ENCODE results near the gene UBXN7. TPM values are rescaled to one million over a fixed set of nuclear protein-coding genes. Genes with fewer than 3 reads are reported as not detected.
A peak's percentile ranks its signal among the peaks of the same experiment; 100 is the strongest.
"Not testable (repeated sequence)": the region's sequence is repeated elsewhere in the genome, so short reads cannot be mapped to it uniquely, and the experiment has no call there.

Gene UBXN7
- total and polyA plus RNA-seq, 9 of the 15 experiments (the other 6 are each of a cell fraction or from before 2014, with no cell fraction given), result 3.5 to 44.6 (median 13.4) TPM

DNA sequence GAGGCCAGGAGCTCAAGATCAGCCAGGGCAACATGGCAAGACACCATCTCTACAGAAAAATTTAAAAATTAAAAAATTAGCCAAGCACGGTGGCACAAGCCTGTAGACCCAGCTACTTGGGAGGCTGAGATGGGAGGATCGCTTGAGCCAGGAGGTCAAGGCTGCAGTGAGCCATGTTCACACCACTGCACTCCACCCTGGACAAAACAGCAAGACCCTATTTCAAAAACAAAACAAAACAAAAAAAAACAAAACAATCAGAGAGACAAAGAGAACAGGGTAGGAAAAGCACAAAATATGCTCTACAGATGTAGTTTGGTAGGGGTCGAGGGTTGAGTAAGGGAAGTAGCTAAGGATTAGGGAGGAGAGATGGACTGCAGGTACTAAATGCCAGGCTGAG, 117.6 kb downstream of the UBXN7 start (continued):
- TF ChIP-seq ZNF121 (CRISPR knock-in tag; conservative IDR thresholded peaks at IDR 0.05) (peak; percentile 94), SMARCA5 (IDR thresholded peaks at IDR 0.05) (peak; percentile 25; the same call in 1 of the 2 replicates), ZNF239 (CRISPR knock-in tag; IDR thresholded peaks at IDR 0.05) (no peak), POLR2B (IDR thresholded peaks at IDR 0.05; ENCODE audit: low read depth, partially characterized antibody) (peak; percentile 32), TRIM24 (IDR thresholded peaks at IDR 0.05) (no peak), HDAC8 (tag; IDR thresholded peaks at IDR 0.05) (no peak)

DNA sequence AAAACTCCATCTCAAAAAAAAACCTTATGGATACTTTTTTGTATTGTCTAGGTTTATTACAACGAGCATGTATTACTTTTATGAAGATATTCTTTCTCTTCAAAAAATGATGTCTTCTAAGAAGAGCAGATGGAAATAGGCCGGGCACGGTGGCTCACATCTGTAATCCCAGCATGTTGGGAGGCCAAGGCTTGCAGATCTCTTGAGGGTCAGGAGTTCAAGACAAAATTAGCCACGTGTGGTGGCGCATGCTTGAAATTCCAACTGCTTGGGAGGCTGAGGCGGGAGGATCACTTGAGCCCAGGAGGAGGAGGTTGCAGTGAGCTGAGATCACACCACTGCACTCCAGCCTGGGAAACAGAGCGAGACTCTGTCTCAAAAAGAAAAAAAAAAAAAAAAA, 118.1 kb downstream of the UBXN7 start:
- H3K36me3 ChIP-seq (ENCODE audit: control insufficient read depth, insufficient read depth, low read length); H4K20me1 ChIP-seq (replicated peaks; ENCODE audit: control insufficient read depth, insufficient read depth, low read length); H3K9me1 ChIP-seq (ENCODE audit: control insufficient read depth, insufficient read depth, low read length); intact Hi-C loops (cut with micrococcal nuclease); DNase-seq (ENCODE audit: extremely low read depth in 1 of 4, low spot score in 3 of 4); FAIRE-seq; H3K4me3 ChIP-seq; H3K9me3 ChIP-seq (replicated peaks; ENCODE audit: control insufficient read depth, insufficient read depth, low read depth, low read length); H3K27ac ChIP-seq (ENCODE audit: extremely low read depth, low read depth, low read length); H3K9ac ChIP-seq (ENCODE audit: insufficient read depth in 1 of 2, low read depth in 2 of 2, low read length in 2 of 2); BruUV-seq (replicated peaks); ATAC-seq; H3K27me3 ChIP-seq (ENCODE audit: control insufficient read depth in 2 of 2, insufficient read depth in 2 of 2, low read length in 2 of 2); in situ Hi-C loops (cut with MboI); H3K4me2 ChIP-seq (ENCODE audit: insufficient read depth, low read length); H2AFZ ChIP-seq (ENCODE audit: low read depth, low read length): not testable (repeated sequence)
- ChIA-PET CTCF (ENCODE audit: low intra/inter-chr PET ratio) (interaction anchor here (0.6 kb wide), 1 partner anchor 50 kb away, joined by 4 read pairs; no protein-coding TSS in a partner anchor), POLR2A (interaction anchor here (0.9 kb wide), 1 partner anchor 10 kb away, joined by 4 read pairs; no protein-coding TSS in a partner anchor)
- 83% methylated on average over 6 of the region's 7 CpGs for WGBS (ENCODE audit: insufficient coverage, low coverage, missing lambda C conversion rate)
- 0 out of 2 replicates have a peak, but pooled peaks have one; percentile 16 for TF ChIP-seq ZNF263 (CRISPR knock-in tag; IDR thresholded peaks at IDR 0.05; ENCODE audit: borderline replicate concordance)
- TF ChIP-seq, protein P1, sequence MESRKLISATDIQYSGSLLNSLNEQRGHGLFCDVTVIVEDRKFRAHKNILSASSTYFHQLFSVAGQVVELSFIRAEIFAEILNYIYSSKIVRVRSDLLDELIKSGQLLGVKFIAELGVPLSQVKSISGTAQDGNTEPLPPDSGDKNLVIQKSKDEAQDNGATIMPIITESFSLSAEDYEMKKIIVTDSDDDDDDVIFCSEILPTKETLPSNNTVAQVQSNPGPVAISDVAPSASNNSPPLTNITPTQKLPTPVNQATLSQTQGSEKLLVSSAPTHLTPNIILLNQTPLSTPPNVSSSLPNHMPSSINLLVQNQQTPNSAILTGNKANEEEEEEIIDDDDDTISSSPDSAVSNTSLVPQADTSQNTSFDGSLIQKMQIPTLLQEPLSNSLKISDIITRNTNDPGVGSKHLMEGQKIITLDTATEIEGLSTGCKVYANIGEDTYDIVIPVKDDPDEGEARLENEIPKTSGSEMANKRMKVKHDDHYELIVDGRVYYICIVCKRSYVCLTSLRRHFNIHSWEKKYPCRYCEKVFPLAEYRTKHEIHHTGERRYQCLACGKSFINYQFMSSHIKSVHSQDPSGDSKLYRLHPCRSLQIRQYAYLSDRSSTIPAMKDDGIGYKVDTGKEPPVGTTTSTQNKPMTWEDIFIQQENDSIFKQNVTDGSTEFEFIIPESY (CRISPR knock-in tag; IDR thresholded peaks at IDR 0.05), result peak; percentile 42; the same call in 1 of the 2 replicates
- peaks cover 12% of the 10 kb centered on the region for H3K79me2 ChIP-seq (ENCODE audit: control insufficient read depth, insufficient read depth, low read length)
- peaks cover 4 to 15% of the 10 kb centered on the region in 2 experiments; a peak in 4 of 5 replicates for H3K4me1 ChIP-seq (replicated peaks in 1 of 2; ENCODE audit: control insufficient read depth in 2 of 2, insufficient read depth in 2 of 2, low read length in 2 of 2)

Measured in K562 (cell line).